HEK293 (cell line): ENCODE measurements around the gene ABCF2.

Experiments
- BCL11A ChIP-seq: fragments of 450-650 bp; formaldehyde crosslinking; IDR thresholded peaks from 2 replicates; pipeline ENCODE4 v1.5.1; 2016; ENCODE audit warnings: low read depth, missing biosample characterization, missing genetic modification characterization
- BCL6B ChIP-seq: fragments of 450-650 bp; formaldehyde crosslinking; IDR thresholded peaks from 2 replicates; pipeline ENCODE4 v1.5.1; 2017; ENCODE audit warnings: missing biosample characterization, missing genetic modification characterization
- FEZF1 ChIP-seq: fragments of 450-650 bp; formaldehyde crosslinking; IDR thresholded peaks from 2 replicates; pipeline ENCODE4 v1.5.1; 2016; ENCODE audit warnings: missing biosample characterization, missing genetic modification characterization
- HOXA7 ChIP-seq: sonication (generic); formaldehyde crosslinking; IDR thresholded peaks from 2 replicates; pipeline ENCODE4 v1.8.1; 2022; ENCODE audit warnings: missing genetic modification reagents, borderline replicate concordance
- KLF16 ChIP-seq: fragments of 450-650 bp; formaldehyde crosslinking; IDR thresholded peaks from 2 replicates; pipeline ENCODE4 v1.5.1; 2017; ENCODE audit warnings: missing biosample characterization, missing genetic modification characterization
- KLF17 ChIP-seq: fragments of 450-650 bp; formaldehyde crosslinking; IDR thresholded peaks from 2 replicates; pipeline ENCODE4 v1.5.1; 2016; ENCODE audit warnings: missing biosample characterization, missing genetic modification characterization
- KLF8 ChIP-seq: fragments of 450-650 bp; formaldehyde crosslinking; IDR thresholded peaks from 2 replicates; pipeline ENCODE4 v1.5.1; 2016; ENCODE audit warnings: missing biosample characterization, missing genetic modification characterization
- OVOL3 ChIP-seq: fragments of 450-650 bp; formaldehyde crosslinking; IDR thresholded peaks from 2 replicates; pipeline ENCODE4 v1.5.1; 2016; ENCODE audit warnings: missing biosample characterization, missing genetic modification characterization
- SP2 ChIP-seq: fragments of 450-650 bp; formaldehyde crosslinking; IDR thresholded peaks from 2 replicates; pipeline ENCODE4 v1.5.1; 2016; ENCODE audit warnings: missing biosample characterization, missing genetic modification characterization
- YY2 ChIP-seq: fragments of 450-650 bp; formaldehyde crosslinking; IDR thresholded peaks from 2 replicates; pipeline ENCODE4 v1.5.1; 2016; ENCODE audit warnings: missing biosample characterization, missing genetic modification characterization
- ZBTB17 ChIP-seq: fragments of 450-650 bp; formaldehyde crosslinking; IDR thresholded peaks from 2 replicates; pipeline ENCODE4 v1.5.1; 2016; ENCODE audit warnings: missing biosample characterization, missing genetic modification characterization
- ZBTB49 ChIP-seq: fragments of 450-650 bp; formaldehyde crosslinking; IDR thresholded peaks from 2 replicates; pipeline ENCODE4 v1.5.1; 2016; ENCODE audit warnings: missing biosample characterization, missing genetic modification characterization, low read depth
- ZNF121 ChIP-seq: fragments of 450-650 bp; formaldehyde crosslinking; IDR thresholded peaks from 2 replicates; pipeline ENCODE4 v1.5.1; 2016; ENCODE audit warnings: missing biosample characterization, missing genetic modification characterization
- ZNF146 ChIP-seq: fragments of 450-650 bp; formaldehyde crosslinking; IDR thresholded peaks from 2 replicates; pipeline ENCODE4 v1.5.1; 2016; ENCODE audit warnings: missing biosample characterization, missing genetic modification characterization
- ZNF148 ChIP-seq: fragments of 450-650 bp; formaldehyde crosslinking; IDR thresholded peaks from 2 replicates; pipeline ENCODE4 v1.5.0; 2017; ENCODE audit warnings: missing biosample characterization, missing genetic modification characterization, borderline replicate concordance
- ZNF175 ChIP-seq: fragments of 450-650 bp; formaldehyde crosslinking; IDR thresholded peaks from 2 replicates; pipeline ENCODE4 v1.5.1; 2016; ENCODE audit warnings: missing biosample characterization, missing genetic modification characterization
- ZNF184 ChIP-seq: fragments of 450-650 bp; IDR thresholded peaks from 2 replicates; pipeline ENCODE4 v1.5.1; 2018; ENCODE audit warnings: missing biosample characterization, mild to moderate bottlenecking, missing genetic modification characterization
- ZNF221 ChIP-seq: fragments of 450-650 bp; formaldehyde crosslinking; IDR thresholded peaks from 2 replicates; pipeline ENCODE4 v1.5.1; 2017; ENCODE audit warnings: missing biosample characterization, missing genetic modification characterization, borderline replicate concordance
- ZNF239 ChIP-seq: fragments of 450-650 bp; formaldehyde crosslinking; IDR thresholded peaks from 2 replicates; pipeline ENCODE4 v1.5.1; 2016; ENCODE audit warnings: missing biosample characterization, missing genetic modification characterization
- ZNF24 ChIP-seq: fragments of 450-650 bp; formaldehyde crosslinking; IDR thresholded peaks from 2 replicates; pipeline ENCODE4 v1.5.1; 2016; ENCODE audit warnings: missing biosample characterization, missing genetic modification characterization
- ZNF335 ChIP-seq: fragments of 450-650 bp; formaldehyde crosslinking; conservative IDR thresholded peaks from 2 replicates; pipeline ENCODE4 v1.5.1; 2016; ENCODE audit warnings: missing biosample characterization, missing genetic modification characterization
- ZNF341 ChIP-seq: fragments of 450-650 bp; formaldehyde crosslinking; IDR thresholded peaks from 2 replicates; pipeline ENCODE4; 2016; ENCODE audit warnings: low read depth, missing biosample characterization, missing genetic modification characterization
- ZNF366 ChIP-seq: fragments of 450-650 bp; formaldehyde crosslinking; conservative IDR thresholded peaks from 2 replicates; pipeline ENCODE4 v1.5.1; 2016; ENCODE audit warnings: missing biosample characterization, missing genetic modification characterization
- ZNF426 ChIP-seq: fragments of 450-650 bp; formaldehyde crosslinking; IDR thresholded peaks from 2 replicates; pipeline ENCODE4 v1.5.1; 2017; ENCODE audit warnings: missing biosample characterization, missing genetic modification characterization, mild to moderate bottlenecking, inconsistent platforms, moderate library complexity
- ZNF510 ChIP-seq: fragments of 450-650 bp; formaldehyde crosslinking; IDR thresholded peaks from 2 replicates; pipeline ENCODE4 v1.5.1; 2018; ENCODE audit warnings: mild to moderate bottlenecking, missing genetic modification characterization, missing biosample characterization; ENCODE audit not compliant: insufficient replicate concordance
- ZNF529 ChIP-seq: fragments of 450-650 bp; formaldehyde crosslinking; IDR thresholded peaks from 2 replicates; pipeline ENCODE4 v1.5.1; 2017; ENCODE audit warnings: missing genetic modification characterization, missing biosample characterization; ENCODE audit not compliant: insufficient replicate concordance
- ZNF544 ChIP-seq: fragments of 450-650 bp; formaldehyde crosslinking; IDR thresholded peaks from 2 replicates; pipeline ENCODE4 v1.5.0; 2017; ENCODE audit warnings: missing biosample characterization, missing genetic modification characterization
- ZNF639 ChIP-seq: fragments of 450-650 bp; formaldehyde crosslinking; IDR thresholded peaks from 2 replicates; pipeline ENCODE4 v1.5.1; 2016; ENCODE audit warnings: missing biosample characterization, missing genetic modification characterization
- ZNF701 ChIP-seq: fragments of 450-650 bp; formaldehyde crosslinking; IDR thresholded peaks from 2 replicates; pipeline ENCODE4 v1.5.1; 2016; ENCODE audit warnings: missing biosample characterization, missing genetic modification characterization
- ZNF747 ChIP-seq: fragments of 450-650 bp; formaldehyde crosslinking; IDR thresholded peaks from 2 replicates; pipeline ENCODE4 v1.5.1; 2016; ENCODE audit warnings: missing biosample characterization, missing genetic modification characterization
- ZNF76 ChIP-seq: fragments of 450-650 bp; formaldehyde crosslinking; IDR thresholded peaks from 2 replicates; pipeline ENCODE4; 2016; ENCODE audit warnings: low read depth, missing biosample characterization, missing genetic modification characterization, borderline replicate concordance
- ZSCAN23 ChIP-seq: fragments of 450-650 bp; formaldehyde crosslinking; IDR thresholded peaks from 2 replicates; pipeline ENCODE4 v1.5.1; 2016; ENCODE audit warnings: missing biosample characterization, missing genetic modification characterization
- ZXDB ChIP-seq: fragments of 450-650 bp; formaldehyde crosslinking; IDR thresholded peaks from 2 replicates; pipeline ENCODE4 v1.5.1; 2016; ENCODE audit warnings: missing biosample characterization, missing genetic modification characterization

Gene ABCF2

GRCh38 chr7:151226875-151227782 is at the start of gene ABCF2 (continued):
- TF ChIP-seq ZNF148 (tag by site-specific recombination) (no peak), ZNF366 (tag by site-specific recombination) (no peak), KLF8 (tag by site-specific recombination) (peak; percentile 82), ZNF239 (tag by site-specific recombination) (no peak), ZNF175 (no peak), ZNF341 (tag by site-specific recombination) (peak; percentile 79), SP2 (peak; percentile 94), KLF16 (tag by site-specific recombination) (peak; percentile 48; the same call in 1 of the 2 replicates), ZNF121 (tag by site-specific recombination) (no peak), ZNF76 (tag by site-specific recombination) (peak; percentile 99), ZNF701 (no peak), ZNF426 (tag by site-specific recombination) (no peak), FEZF1 (tag by site-specific recombination) (no peak), HOXA7 (no peak), ZNF335 (tag by site-specific recombination) (peak; percentile 92), ZNF184 (tag by site-specific recombination) (no peak), YY2 (tag by site-specific recombination) (no peak), ZSCAN23 (no peak), ZNF221 (tag by site-specific recombination) (no peak), ZNF24 (peak; percentile 76), ZNF747 (tag by site-specific recombination) (no peak), ZNF510 (tag by site-specific recombination) (no peak), ZBTB49 (tag by site-specific recombination) (no peak), BCL6B (no peak), BCL11A (tag by site-specific recombination) (no peak), KLF17 (peak; percentile 59), ZNF544 (tag by site-specific recombination) (no peak), ZXDB (tag by site-specific recombination) (peak; percentile 92), ZNF639 (tag by site-specific recombination) (0 out of 2 replicates have a peak, but pooled peaks have one; percentile 62), OVOL3 (tag by site-specific recombination) (no peak), ZNF146 (tag by site-specific recombination) (0 out of 2 replicates have a peak, but pooled peaks have one; percentile 13), ZBTB17 (tag by site-specific recombination) (peak; percentile 98), ZNF529 (tag by site-specific recombination) (no peak)
